HL-60/S4 treated with phorbol 12-myristate 13-acetate at 8.2 ng/mL for 4 days and 3 days (cell line): ENCODE results near the gene LKAAEAR1.
"Not testable (repeated sequence)": the region's sequence is repeated elsewhere in the genome, so short reads cannot be mapped to it uniquely, and the experiment has no call there.

ENCODE experiments used
- in situ Hi-C: fragments of 300-500 bp; cut with MboI; formaldehyde crosslinking; loops from 2 replicates; pipeline ENCODE4 v1.15.0; 2022; ENCODE audit warnings: low sequenced_read_pairs

Gene LKAAEAR1, protein sequence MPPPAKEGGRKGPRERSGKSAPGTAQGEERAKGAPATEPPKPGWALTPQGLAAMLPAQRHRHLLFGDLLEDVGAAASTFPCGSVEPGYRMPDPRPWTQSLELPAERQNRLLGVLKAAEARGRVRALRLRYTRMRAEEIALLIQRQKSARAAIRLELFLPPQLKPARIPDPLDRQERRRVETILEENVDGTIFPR

DNA sequence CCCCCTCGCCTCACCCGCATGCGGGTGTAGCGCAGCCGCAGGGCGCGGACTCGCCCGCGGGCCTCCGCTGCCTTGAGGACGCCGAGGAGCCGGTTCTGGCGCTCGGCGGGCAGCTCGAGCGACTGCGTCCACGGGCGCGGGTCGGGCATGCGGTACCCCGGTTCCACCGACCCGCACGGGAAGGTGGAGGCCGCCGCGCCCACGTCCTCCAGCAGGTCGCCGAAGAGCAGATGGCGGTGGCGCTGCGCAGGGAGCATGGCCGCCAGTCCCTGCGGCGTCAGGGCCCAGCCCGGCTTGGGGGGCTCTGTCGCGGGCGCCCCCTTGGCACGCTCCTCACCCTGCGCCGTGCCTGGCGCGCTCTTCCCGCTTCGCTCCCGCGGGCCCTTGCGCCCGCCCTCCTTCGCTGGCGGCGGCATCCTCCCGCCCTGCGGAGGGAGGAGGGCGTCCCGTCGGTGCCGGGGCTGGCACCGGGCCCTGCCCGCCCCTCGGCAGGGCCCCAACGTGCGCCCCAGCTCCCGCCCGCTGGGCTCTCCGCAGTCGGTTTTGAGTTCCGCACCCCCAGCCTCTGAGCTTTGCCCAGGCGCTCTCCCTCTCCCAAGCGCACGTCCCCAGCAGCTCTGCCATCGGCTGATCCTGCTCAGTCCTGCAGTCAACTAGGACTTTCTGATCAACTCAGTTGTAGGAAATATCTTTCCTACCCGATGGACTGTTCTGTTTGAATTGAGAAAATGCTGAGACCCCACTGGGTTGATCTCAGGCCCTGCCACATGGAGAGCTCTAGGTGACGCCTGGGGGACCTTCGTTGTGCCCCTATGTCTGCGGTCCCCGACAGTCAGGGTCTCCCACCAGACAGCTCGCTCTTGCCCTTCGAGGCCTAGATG, at the start of gene LKAAEAR1:
TSS of gene LKAAEAR1 (minus strand) at position 595 of the 881 bp plus-strand sequence. CDS start at position 416, 179 bp downstream.
- in situ Hi-C loops = no loop called here

DNA sequence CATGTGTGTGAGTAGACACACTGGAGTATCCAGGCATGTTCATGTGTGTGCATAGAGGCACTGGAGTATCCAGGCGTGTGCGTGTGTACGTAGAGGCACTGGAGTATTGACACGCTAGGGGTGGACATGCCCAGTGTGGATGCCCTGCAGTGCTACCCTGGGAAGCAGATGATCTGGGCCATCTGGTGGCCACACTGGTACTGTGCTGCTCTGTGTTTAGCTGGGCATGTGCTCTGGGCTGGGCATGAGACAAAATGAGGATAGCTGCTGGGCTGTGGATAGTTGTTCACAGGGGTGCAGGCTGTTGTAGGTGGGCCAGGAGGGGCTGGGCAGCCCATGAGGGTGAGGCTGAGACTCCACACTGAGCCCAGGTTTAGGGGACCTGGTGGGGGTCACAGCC, 47.2 kb upstream of the LKAAEAR1 start:
- in situ Hi-C loops = no loop called here

DNA sequence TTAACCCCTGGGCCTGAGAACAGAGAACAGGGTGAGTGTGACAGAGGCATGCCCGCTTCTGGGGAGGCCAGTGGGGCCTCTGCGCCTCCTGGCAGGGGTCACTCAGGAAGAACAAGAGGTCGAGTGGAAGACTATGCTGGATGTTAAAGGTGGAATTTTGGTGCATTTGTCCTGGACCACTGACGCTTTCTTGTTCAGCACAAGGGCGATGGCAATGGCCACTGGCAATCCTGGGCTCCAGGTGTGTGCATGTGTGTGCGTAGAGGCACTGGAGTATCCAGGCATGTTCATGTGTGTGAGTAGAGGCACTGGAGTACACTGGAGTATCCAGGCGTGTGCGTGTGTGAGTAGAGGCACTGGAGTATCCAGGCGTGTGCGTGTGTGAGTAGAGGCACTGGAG, 46.7 kb upstream of the LKAAEAR1 start:
- in situ Hi-C loops = no loop called here

DNA sequence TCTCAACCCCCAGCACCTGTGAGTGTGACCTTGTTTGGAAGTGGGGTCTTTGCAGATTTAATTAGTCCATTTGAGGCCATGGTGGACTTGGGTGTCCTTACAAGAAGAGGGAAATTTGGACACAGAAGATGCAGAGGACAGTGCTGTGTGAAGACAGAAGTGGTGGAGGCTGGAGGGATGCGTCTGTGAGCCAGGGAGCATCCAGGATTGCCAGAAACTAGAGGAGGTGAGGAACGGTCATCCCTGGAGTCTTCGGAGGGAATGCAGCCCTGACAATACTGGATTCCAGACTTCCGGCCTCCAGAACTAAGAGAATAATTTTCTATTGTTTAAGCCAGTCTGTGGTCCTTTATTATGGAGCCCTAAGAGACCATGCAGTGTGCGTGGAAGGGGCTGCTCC, 46.1 kb upstream of the LKAAEAR1 start:
- in situ Hi-C loops = no loop called here

- in situ Hi-C loops = no loop called here
Measured at GRCh38 chr20:64129146-64129782, 45.1 kb upstream of the LKAAEAR1 start.

- in situ Hi-C loops = not testable (repeated sequence)
Measured at GRCh38 chr20:64123517-64123916, 39.3 kb upstream of the LKAAEAR1 start.

DNA sequence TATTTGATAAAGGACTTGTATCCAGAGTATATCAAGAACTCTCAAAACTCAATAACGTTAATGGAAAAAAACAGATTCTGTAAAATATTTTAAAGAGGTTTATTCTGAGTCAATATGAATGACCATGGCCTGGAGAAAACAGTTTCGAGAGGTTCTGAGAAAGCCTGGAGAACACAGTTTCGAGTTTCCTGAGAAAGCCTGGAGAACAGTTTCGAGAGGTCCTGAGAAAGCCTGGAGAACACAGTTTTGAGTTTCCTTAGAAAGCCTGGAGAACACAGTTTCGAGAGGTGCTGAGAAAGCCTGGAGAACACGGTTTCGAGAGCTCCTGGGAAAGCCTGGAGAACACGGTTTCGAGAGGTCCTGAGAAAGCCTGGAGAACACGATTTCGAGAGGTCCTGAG, 38.7 kb upstream of the LKAAEAR1 start:
- in situ Hi-C loops = not testable (repeated sequence)

DNA sequence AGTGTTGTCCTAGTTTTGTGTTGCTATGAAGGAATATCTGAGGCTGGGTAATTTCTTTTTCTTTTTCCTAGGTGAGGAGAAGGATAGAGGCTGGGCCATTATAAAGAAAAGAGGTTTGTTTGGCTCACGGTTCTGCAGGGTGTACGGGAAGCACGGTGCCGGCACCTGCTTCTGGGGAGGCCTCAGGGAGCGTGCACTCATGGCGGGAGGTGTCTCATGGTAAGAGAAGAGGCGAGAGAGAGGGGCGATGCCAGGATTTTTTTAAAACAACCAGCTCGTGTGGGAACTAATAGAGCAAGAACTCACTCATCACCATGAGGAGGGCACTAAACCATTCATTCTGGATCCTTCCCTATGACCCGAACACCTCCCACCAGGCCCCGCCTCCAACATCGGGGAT, 37.4 kb upstream of the LKAAEAR1 start:
- in situ Hi-C loops = no loop called here

DNA sequence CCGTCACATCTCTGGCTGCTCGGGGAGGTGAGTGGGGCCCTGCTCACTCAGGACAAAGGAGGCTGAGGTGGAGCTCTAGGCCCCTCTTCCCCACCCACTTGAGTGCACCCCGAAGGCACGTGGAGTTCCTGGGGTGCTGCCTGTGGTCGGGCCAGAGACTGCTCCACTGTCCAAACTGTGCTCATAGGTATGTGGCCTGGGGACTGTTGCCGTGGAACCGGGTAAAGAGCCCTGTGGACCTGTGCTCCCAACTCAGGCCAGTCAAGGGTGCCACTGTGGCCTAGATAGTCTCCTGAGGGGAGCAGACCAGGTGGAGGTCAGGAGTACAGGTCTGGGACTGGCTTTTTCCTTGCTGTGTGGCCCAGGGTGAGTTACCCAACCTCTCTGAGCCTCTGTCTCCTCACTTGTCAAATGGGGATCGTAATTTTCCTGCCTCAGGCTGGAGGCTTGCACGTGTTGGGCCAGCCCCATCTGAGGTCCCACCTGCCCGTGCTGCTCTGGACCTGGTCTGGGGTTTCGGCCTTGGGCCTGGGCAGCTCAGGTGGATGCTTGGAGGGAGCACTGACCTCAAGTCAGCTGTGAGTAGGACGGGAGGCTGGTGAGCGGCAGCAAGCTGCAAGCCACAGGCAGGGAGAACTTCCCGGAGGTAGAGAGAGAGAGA, 35.6 kb upstream of the LKAAEAR1 start:
- in situ Hi-C loops = no loop called here

GRCh38 chr20:64119301-64119680, 35.1 kb upstream of the LKAAEAR1 start:
- in situ Hi-C loops = no loop called here

- in situ Hi-C loops = not testable (repeated sequence)
Measured at GRCh38 chr20:64117432-64117777, 33.2 kb upstream of the LKAAEAR1 start.

DNA sequence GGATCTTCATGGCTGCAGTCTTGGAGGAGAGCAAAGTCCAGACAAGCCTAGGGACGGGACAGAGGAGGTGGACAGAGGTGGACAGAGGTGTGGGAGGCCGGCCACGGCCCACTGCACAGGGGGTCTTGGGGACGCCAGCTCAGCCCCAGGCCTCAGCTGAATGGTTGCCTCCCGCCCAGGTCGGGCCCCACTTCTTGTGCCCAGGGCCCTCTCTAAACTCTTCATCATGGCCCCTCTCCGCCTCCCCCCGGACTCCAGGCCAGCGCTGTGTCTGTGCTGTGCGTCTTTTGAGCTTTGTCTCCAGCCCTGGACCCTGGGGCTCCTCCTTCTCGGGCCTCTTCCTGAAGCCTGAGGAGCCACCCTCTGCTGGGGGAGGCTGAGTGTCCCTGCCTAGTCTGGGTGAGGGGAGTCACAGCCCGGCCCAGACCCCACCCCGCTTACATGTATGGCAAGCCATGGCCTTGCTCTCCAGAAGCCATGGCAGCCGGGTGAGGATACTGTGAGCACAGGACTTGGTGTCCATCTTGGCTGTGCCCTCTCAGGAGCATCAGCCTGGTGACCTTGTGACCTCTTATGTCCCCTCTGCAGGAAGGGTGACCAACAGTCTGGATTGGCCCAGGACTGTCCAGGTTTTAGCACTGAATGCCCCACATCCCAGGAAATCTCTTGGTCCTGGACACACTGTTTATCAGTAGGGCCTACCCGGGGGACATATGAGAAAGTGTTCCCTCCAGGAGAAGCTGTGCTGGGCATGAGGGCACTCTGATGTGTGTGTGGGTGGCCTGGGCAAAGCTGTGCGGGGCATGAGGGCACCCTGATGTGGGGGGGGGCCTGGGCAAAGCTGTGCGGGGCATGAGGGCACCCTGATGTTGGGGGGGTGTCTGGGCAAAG, 32.6 kb upstream of the LKAAEAR1 start:
- in situ Hi-C loops = no loop called here

DNA sequence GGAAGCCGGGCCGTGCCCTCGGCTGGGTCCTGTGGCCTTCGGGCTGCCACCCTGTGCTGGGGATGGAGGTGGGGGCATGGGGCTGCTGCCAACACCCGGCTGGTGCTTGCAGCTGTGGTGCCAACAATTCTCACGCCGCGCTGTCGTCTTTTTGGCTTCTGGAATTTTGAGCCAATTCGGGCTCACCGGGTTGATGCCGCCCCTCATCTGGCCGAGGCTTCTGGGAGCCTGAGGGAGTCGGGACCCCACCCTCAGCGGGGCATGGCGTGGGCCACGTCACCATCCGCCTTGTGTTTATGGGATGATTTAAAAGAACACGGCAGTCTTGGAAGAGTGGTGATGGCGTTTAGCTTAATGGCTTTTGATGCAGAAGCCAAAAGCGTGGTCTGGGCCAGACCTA, 31.8 kb upstream of the LKAAEAR1 start:
- in situ Hi-C loops = no loop called here

DNA sequence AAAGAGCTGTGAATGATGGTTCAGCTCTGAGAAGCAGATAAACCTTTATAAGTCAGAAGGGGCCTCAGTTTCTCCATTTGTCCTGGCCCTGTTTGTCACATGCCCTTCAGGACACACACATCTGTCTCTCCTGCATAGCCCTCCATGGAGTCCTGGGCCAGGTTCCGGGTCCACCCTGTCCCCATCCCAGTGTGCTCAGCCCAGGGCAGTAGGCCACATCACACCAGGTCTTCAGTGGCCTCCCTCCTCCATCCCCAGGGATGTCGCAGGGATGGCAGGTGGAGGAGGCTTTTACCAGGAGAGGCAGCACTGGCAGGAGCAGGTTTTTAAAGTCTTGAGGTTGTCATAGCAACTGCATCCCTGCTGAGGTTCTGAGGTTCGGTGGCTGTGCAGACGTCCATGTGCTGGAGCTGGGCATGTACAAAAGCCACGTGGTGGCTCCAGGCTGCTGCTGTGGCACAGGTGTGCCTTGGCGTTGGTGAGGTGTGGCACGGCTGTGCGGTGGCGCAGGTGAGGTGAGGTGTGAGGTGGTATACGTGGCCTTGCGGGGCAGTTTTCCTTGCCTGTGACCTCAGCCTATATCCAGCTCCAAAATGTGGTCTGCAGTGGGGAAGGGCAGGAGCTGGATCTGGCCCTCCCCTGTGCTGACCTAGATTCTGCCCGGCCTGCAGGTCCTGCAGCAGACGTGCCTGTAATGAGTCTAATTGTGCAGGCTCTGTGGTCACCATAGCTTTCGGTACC, 31.1 kb upstream of the LKAAEAR1 start:
- in situ Hi-C loops = no loop called here

DNA sequence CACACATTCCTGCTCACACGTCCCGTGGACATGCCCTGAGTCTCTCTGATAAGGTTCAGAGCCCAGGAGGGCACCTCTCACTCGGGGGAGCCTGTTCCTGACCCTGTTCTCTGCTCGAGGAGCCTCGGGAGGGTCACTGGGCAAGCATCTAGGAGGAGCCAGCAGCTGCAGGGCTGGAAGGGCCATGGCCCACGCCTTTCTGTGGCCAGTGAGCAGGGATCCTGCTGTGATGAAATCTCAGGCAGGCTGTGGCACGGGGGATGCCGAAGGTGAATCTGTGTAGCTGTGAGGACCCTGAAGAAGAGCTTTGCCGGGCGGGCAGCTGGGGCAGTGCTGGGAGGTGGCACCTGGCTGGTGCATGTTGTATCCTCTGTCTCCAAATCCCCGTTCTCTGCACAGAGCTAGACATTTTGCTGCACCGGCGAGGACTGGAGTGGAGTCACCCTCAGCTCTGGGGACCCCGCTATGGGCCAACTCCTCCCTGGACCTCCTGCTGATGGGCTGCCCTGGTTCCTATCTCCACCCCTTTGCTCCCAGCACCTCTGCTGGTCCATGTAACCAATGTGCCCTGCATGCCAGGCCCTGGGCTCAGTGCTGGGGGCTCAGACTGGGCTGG, 30.3 kb upstream of the LKAAEAR1 start:
- in situ Hi-C loops = no loop called here

GRCh38 chr20:64113796-64114355, 29.7 kb upstream of the LKAAEAR1 start:
- in situ Hi-C loops = no loop called here

- in situ Hi-C loops = no loop called here
Measured at GRCh38 chr20:64113444-64113775, 29.2 kb upstream of the LKAAEAR1 start.

DNA sequence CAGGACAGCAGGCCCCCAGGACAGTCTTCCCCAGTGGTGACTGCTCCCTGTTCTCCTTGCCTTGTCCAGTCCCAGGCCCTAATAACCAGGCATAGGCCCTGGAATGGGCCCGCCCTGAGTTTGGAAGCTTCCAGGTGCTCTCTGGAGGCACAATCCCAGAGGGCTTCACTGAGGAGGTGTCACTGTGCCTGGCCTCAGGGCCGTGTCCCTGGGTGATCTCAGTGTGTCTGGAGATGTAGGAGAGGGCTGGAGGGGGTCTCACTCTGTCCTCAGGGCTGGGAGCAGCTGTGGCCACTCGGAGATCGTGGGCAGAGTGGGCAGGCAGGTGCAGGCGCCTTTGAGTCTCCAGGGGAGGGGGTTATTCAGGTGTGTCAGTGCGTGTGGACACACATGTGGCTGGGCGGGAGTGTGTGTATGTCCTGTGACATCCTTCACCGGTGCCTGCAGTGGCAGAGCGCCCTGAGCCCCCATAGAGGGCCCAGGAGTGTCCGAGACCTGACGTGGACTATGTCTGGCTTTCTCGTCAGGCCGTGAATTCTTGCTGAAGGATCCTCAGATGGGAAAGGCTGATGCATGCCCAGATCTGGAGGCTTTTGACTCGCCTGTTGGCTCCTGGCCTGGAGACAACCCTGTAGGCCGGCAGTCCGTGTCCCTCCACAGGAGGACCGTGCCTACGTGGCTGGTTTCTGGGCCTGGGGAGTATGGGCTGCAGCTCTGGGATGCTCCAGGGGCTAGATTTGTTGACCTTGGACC, 28.7 kb upstream of the LKAAEAR1 start:
- in situ Hi-C loops = no loop called here
